Right lobe of liver (tissue), 6 donors: ENCODE measurements around the gene RAB36. TPM values are rescaled to one million over a fixed set of nuclear protein-coding genes. Genes with fewer than 3 reads are reported as not detected.

ENCODE experiments used
- ATAC-seq, 4 donors: fragments of 200-7000 bp; cut with Tn5 transposase; one replicate each; pipeline ENCODE4 v1.9.1; 2020; ENCODE audit warnings: mild to moderate bottlenecking in 4 of 4, moderate library complexity in 4 of 4
- DNase-seq, 3 donors: peaks; one replicate each; pipeline ENCODE4 v3.0.0-alpha.2; 2020
- H3K27ac ChIP-seq, 3 donors: fragments of 200-600 bp; one replicate each; pipeline ENCODE4 v1.8.0; 2022
- H3K27me3 ChIP-seq, 2 donors: fragments of 200-600 bp; one replicate each; pipeline ENCODE4 v1.8.0; 2022
- H3K36me3 ChIP-seq, 4 donors: fragments of 200-600 bp; sonication (generic) in 1 of 4; one replicate each; pipeline versions ENCODE4 v1.5.1 to v1.8.0; 2017 to 2022; ENCODE audit warnings: control low read depth in 1 of 4
- H3K4me1 ChIP-seq, 4 donors: fragments of 200-600 bp; sonication (generic) in 1 of 4; one replicate each; pipeline versions ENCODE4 v1.5.1 to v1.8.0; 2017 to 2022; ENCODE audit warnings: control low read depth in 1 of 4
- H3K4me3 ChIP-seq, 3 donors: fragments of 200-600 bp; one replicate each; pipeline ENCODE4 v1.8.0; 2022
- H3K9me3 ChIP-seq, 4 donors: fragments of 200-600 bp; sonication (generic) in 1 of 4; one replicate each; pipeline versions ENCODE4 v1.5.1 to v1.8.0; 2017 to 2022; ENCODE audit warnings: control low read depth in 1 of 4
- POLR2A ChIP-seq: fragments of 450-650 bp; IDR thresholded peaks from one replicate; pipeline ENCODE4 v1.6.1; 2017; ENCODE audit warnings: antibody characterized with exemption, mild to moderate bottlenecking
- WGBS: methylation state at CpG from one replicate; pipeline ENCODE4 v1.1.6; 2018; ENCODE audit warnings: low coverage, low lambda C conversion rate; ENCODE audit not compliant: insufficient coverage; ENCODE audit errors: missing lambda C conversion rate; 5-methylcytosine and 5-hydroxymethylcytosine counted together
- intact Hi-C, 2 donors: fragments of 100-400 bp; cut with DNase I; formaldehyde crosslinking; loops; one replicate each; pipeline versions ENCODE4 v1.11.2 to v1.14.1; 2022
- total RNA-seq, 6 experiments: library from RNA; depleted of rRNA in 2 of 6; stranded (reverse); fragments of >200 nt in 2 of 6; fragmentation: NEBNext Ultra II Directional in 3 of 6; extraction: Animal tissue kit (Norgen Biotek cat#: 25700) in 3 of 6; gene quantifications; one replicate each; pipeline versions ENCODE4 v1.1.0 to v1.2.4, GENCODE V29; 2016 to 2023
- TF ChIP-seq, protein P1 (sequence below), 4 donors: fragments of 200-600 bp in 3 of 4; fragments of 450-650 bp in 1 of 4; IDR thresholded peaks; one replicate each; pipeline versions ENCODE4 v1.5.1 to v1.8.0; 2016 to 2022; ENCODE audit warnings: antibody characterized with exemption in 4 of 4, mild to moderate bottlenecking in 2 of 4
- donor health status: DM: no; HTN: yes; CAD: no.
- donor health status: DM: no; HTN: no; CAD: no.
- donor health status: DM: no; HTN: no; CAD: no.
- donor health status: DM: no; HTN: yes; CAD: no.
- donor health status: DM: no; HTN: yes; CAD: no.

The RAB36 gene
- total RNA-seq, 6 experiments from 2014 or later = 0.07 to 0.65 (median 0.19) TPM

DNA sequence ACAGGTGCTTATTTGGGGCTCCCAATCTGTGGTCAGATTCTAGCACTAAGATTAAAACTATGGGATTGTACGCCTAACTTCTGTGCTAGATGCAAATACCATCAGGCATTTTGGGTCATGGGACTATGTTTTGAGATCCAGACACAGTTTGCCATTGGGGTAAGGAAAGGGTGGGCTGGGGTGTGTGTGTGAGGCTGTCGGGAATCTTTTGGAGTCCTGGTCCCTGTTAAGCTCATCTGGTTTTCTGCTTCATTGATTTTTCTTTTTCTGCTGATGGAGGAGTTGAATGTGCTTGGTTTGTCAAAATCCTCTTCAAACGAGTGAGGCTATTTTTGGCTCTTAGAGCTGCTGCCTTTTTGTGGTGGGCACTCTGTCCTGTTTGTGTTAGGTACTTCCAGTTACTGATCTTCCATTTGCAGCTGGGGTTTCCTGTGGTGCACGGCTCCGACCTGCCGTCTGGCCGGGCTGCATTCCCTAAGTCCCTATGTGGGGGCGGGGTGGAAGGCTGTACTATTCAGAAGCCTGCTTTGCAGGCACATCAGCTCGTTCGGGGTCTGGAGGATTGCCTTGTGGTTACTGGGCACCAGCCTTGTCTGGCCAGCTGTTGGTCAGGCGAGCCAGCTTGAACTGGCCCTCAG, 37.9 kb downstream of the RAB36 start:
- H3K36me3 ChIP-seq = no peaks in the 10 kb centered on the region
- intact Hi-C loops = no loop called here
- H3K9me3 ChIP-seq = no peaks in the 10 kb centered on the region
- H3K4me3 ChIP-seq = peak overlapping the region; percentile 49 to 75 (median 65)
- 11% methylated on average over 11 of the region's 11 CpGs for WGBS
- H3K27ac ChIP-seq = peak overlapping the region in 1 of 3 donors; percentile 31
- H3K27me3 ChIP-seq = no peaks in the 10 kb centered on the region
- peaks cover 0 to 68% (median 16%) of the 10 kb centered on the region in 4 donors for H3K4me1 ChIP-seq
- ATAC-seq = peak in 2 of 4 donors; percentile 2 to 3
- DNase-seq = peak in 1 of 3 donors; percentile 68
- TF ChIP-seq POLR2A = no peak
- TF ChIP-seq, protein P1, sequence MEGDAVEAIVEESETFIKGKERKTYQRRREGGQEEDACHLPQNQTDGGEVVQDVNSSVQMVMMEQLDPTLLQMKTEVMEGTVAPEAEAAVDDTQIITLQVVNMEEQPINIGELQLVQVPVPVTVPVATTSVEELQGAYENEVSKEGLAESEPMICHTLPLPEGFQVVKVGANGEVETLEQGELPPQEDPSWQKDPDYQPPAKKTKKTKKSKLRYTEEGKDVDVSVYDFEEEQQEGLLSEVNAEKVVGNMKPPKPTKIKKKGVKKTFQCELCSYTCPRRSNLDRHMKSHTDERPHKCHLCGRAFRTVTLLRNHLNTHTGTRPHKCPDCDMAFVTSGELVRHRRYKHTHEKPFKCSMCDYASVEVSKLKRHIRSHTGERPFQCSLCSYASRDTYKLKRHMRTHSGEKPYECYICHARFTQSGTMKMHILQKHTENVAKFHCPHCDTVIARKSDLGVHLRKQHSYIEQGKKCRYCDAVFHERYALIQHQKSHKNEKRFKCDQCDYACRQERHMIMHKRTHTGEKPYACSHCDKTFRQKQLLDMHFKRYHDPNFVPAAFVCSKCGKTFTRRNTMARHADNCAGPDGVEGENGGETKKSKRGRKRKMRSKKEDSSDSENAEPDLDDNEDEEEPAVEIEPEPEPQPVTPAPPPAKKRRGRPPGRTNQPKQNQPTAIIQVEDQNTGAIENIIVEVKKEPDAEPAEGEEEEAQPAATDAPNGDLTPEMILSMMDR (IDR thresholded peaks at IDR 0.05) = no peak

DNA sequence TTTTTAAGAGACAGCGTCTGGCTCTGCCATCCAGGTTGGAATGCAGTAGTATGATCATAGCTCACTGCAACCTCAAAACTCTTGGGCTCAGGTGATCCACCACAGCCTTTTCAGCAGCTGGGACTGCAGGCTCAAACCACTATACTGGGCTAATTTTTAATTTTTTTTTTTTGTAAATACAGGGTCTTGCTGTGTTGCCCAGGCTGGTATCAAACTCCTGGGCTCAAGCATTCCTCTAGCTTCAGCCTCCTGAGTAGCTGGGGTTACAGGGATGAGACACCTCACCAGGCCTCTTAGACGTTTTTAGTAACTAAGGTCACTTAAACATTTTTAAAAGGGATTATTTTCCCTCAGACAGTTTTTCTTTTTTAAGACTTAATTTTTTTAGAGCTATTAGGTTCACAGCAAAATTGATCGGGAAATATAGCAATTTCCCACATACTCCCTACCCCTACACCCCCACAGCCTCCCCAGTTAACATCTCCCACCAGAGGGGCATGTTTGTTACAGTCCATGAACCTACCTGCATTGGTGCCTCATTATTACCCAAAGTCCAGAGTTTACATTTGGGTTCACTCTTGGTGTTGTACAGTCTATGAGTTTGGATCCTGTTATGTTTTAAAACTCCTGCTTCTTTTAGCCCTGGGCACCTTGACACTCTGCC, 39.0 kb downstream of the RAB36 start:
- no peak for TF ChIP-seq POLR2A
- TF ChIP-seq, protein P1 (IDR thresholded peaks at IDR 0.05) = no peak
- Histone ChIP-seq H3K36me3 (no peaks in the 10 kb centered on the region), H3K9me3 (no peaks in the 10 kb centered on the region), H3K27me3 (no peaks in the 10 kb centered on the region), H3K4me1 (peaks cover 0 to 61% (median 13%) of the 10 kb centered on the region in 4 donors), H3K4me3 (no peak overlapping the region), H3K27ac (no peak overlapping the region)
- intact Hi-C loops = no loop called here
- WGBS = 61% methylated on average over 3 of the region's 3 CpGs
- DNase-seq (no peak), ATAC-seq (no peak)

DNA sequence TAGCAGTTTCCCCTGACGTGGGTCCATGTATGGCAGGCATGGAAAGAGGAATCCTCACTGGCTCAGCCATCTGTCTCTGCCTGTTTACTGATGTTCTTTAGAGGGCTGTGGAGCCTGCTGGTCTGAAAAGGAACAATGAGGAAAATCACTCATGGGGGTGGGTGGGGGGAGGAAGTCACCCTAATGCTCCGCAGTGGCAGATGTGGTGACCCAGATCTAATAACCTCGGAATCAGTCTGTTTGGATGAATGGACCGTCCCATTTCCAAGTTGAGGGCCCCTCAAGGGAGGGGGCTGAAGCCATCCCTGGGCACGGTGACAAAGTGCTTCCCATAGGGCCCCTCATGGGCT, 39.5 kb downstream of the RAB36 start:
- no peak for ATAC-seq
- Histone ChIP-seq H3K4me1 (peaks cover 0 to 56% (median 10%) of the 10 kb centered on the region in 4 donors), H3K36me3 (no peaks in the 10 kb centered on the region), H3K4me3 (no peak overlapping the region), H3K27ac (no peak overlapping the region), H3K9me3 (no peaks in the 10 kb centered on the region), H3K27me3 (no peaks in the 10 kb centered on the region)
- 22% methylated on average over 1 of the region's 5 CpGs for WGBS
- TF ChIP-seq, protein P1 (IDR thresholded peaks at IDR 0.05) = no peak
- TF ChIP-seq POLR2A = no peak
- no peak for DNase-seq
- intact Hi-C loops = no loop called here

DNA sequence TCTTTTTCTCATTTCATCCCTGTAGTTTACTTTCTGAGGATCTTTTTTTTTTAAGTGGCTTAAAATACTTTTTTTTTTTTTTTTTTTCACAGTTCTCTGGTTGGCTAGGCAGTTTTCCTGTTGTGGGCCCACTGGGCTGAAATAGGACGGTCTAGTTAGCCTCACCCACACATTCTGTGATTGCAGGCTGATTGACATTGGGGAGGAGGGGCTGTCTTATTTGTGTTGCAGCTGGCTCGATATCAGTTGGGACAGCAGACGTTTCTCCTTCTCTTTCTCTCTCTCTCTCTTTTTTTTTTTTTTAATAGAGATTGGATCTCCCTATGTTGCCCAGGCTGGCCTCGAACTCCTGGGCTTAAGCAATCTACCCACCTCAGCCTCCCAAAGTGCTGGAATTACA, 41.9 kb downstream of the RAB36 start:
- Histone ChIP-seq H3K9me3 (no peaks in the 10 kb centered on the region), H3K36me3 (no peaks in the 10 kb centered on the region), H3K4me3 (no peak overlapping the region), H3K4me1 (peaks cover 0 to 42% (median 9%) of the 10 kb centered on the region in 4 donors), H3K27me3 (no peaks in the 10 kb centered on the region), H3K27ac (no peak overlapping the region)
- TF ChIP-seq, protein P1 (IDR thresholded peaks at IDR 0.05) = no peak
- TF ChIP-seq POLR2A = no peak
- WGBS = 45% methylated on average over 4 of the region's 4 CpGs
- intact Hi-C loops = no loop called here
- peak in 2 of 4 donors; percentile 20 to 35 for ATAC-seq
- no peak for DNase-seq
